HepG2 (cell line): ENCODE data around the gene CAPZA1. TPM values are rescaled to one million over a fixed set of nuclear protein-coding genes. Genes with fewer than 3 reads are reported as not detected.

Source experiments
- ATAC-seq: fragments of 200-7000 bp; cut with Tn5 transposase; 3 replicates; pipeline ENCODE4 v1.9.1; 2020; ENCODE audit warnings: mild to moderate bottlenecking, moderate library complexity
- BruUV-seq: library from RNA; stranded (reverse); fragments of 400-500 nt; replicated peaks from 2 replicates; lab custom pipeline; 2021; lab: Mats Ljungman, UMichigan
- CTCF ChIA-PET: fragments of 300-600 bp; formaldehyde crosslinking; extraction: SDS; loops from one replicate; lab custom pipeline; 2021; ENCODE audit warnings: low total read pairs, inconsistent platforms, low intra/inter-chr PET ratio; lab: Yijun Ruan, JAX
- POLR2A ChIA-PET: fragments of 350-600 bp; sonication (Branson Sonifier 250); formaldehyde crosslinking; loops from one replicate; lab custom pipeline; 2020; ENCODE audit warnings: antibody characterized with exemption, inconsistent platforms; lab: Yijun Ruan, JAX
- DNase-seq: peaks from one replicate; pipeline ENCODE4 v3.0.0-alpha.2; 2015; ENCODE audit warnings: low spot score
- FAIRE-seq: peaks from 3 replicates; lab custom pipeline; 2011; peaks lifted over from hg19 to GRCh38; lab: Jason Lieb, UNC
- H2AFZ ChIP-seq: one replicate; pipeline ENCODE4 v1.6.1; 2011; ENCODE audit warnings: low read length, inconsistent platforms
- H3K27ac ChIP-seq: fragments of 300-600 bp; 3 replicates; pipeline ENCODE4 v1.8.0; 2011; ENCODE audit warnings: mixed run types, mild to moderate bottlenecking, mixed read lengths, low read length, inconsistent platforms; ENCODE audit not compliant: insufficient read depth; ENCODE audit errors: extremely low read length
- H3K27me3 ChIP-seq, 2 experiments: fragments of 200-600 bp in 1 of 2; 2 replicates in 1 of 2; 3 replicates in 1 of 2; pipeline versions ENCODE4 v1.6.0 to v1.8.0; 2011; ENCODE audit warnings: low read length in 2 of 2, mild to moderate bottlenecking in 2 of 2, moderate library complexity in 2 of 2, inconsistent platforms in 1 of 2; ENCODE audit not compliant: insufficient read depth in 2 of 2, control insufficient read depth in 1 of 2
- H3K36me3 ChIP-seq, 2 experiments: fragments of 200-600 bp in 1 of 2; replicated peaks in 1 of 2; 2 replicates in 1 of 2; 3 replicates in 1 of 2; pipeline versions ENCODE4 v1.5.1 to v1.8.0; 2011; ENCODE audit warnings: low read length in 2 of 2, inconsistent platforms in 1 of 2; ENCODE audit not compliant: insufficient read depth in 2 of 2, control insufficient read depth in 1 of 2
- H3K4me1 ChIP-seq: 2 replicates; pipeline ENCODE4 v1.5.1; 2012; ENCODE audit warnings: low read length, inconsistent platforms; ENCODE audit not compliant: insufficient read depth
- H3K4me2 ChIP-seq: 2 replicates; pipeline ENCODE4 v1.6.0; 2011; ENCODE audit warnings: low read depth, low read length, inconsistent platforms
- H3K4me3 ChIP-seq, 3 experiments: fragments of 200-600 bp in 1 of 3; sonication (generic), shearing (Covaris generic) in 1 of 3; replicated peaks in 1 of 3; 2 replicates each; pipeline ENCODE4 v1.5.1; 2011 to 2016; ENCODE audit warnings: low read length in 3 of 3, inconsistent platforms in 2 of 3, low read depth in 2 of 3, mild to moderate bottlenecking in 2 of 3, control low read depth in 1 of 3, mixed read lengths in 1 of 3; ENCODE audit not compliant: insufficient read depth in 1 of 3
- H3K79me2 ChIP-seq: one replicate; pipeline ENCODE4 v1.6.1; 2011; ENCODE audit warnings: low read length, inconsistent platforms; ENCODE audit not compliant: insufficient read depth
- H3K9ac ChIP-seq: 2 replicates; pipeline ENCODE4 v1.6.0; 2011; ENCODE audit warnings: mild to moderate bottlenecking, low read depth, low read length, inconsistent platforms; ENCODE audit not compliant: insufficient read depth
- H3K9me3 ChIP-seq: 2 replicates; pipeline ENCODE4 v1.5.1; 2012; ENCODE audit warnings: mild to moderate bottlenecking, low read length
- H4K20me1 ChIP-seq: 2 replicates; pipeline ENCODE4 v1.6.0; 2011; ENCODE audit warnings: inconsistent platforms, mild to moderate bottlenecking, low read length, moderate library complexity; ENCODE audit not compliant: insufficient read depth
- FUBP1 ChIP-seq: sonication (generic); formaldehyde crosslinking; IDR thresholded peaks from 2 replicates; pipeline ENCODE4 v1.5.1; 2020; ENCODE audit warnings: missing genetic modification reagents, mild to moderate bottlenecking, borderline replicate concordance
- MED8 ChIP-seq: sonication (generic); formaldehyde crosslinking; IDR thresholded peaks from 2 replicates; pipeline ENCODE4 v1.8.1; 2023; ENCODE audit warnings: mild to moderate bottlenecking, missing genetic modification reagents; ENCODE audit not compliant: insufficient replicate concordance
- MEIS1 ChIP-seq: sonication (generic); formaldehyde crosslinking; IDR thresholded peaks from 2 replicates; pipeline ENCODE4 v1.9.0; 2021; ENCODE audit warnings: mild to moderate bottlenecking, missing genetic modification reagents, moderate library complexity, borderline replicate concordance
- PCBP1 ChIP-seq: fragments of 200-400 bp; formaldehyde crosslinking; IDR thresholded peaks from 2 replicates; pipeline ENCODE4 v1.6.1; 2017; ENCODE audit warnings: mild to moderate bottlenecking, low read depth, low read length, borderline replicate concordance
- RFX1 ChIP-seq: fragments of 450-650 bp; IDR thresholded peaks from 2 replicates; pipeline ENCODE4 v1.6.1; 2017
- SIX1 ChIP-seq: sonication (generic); formaldehyde crosslinking; IDR thresholded peaks from 2 replicates; pipeline ENCODE4 v1.4.0; 2020; ENCODE audit warnings: missing genetic modification reagents, borderline replicate concordance
- ZBTB21 ChIP-seq: sonication (generic); formaldehyde crosslinking; IDR thresholded peaks from 2 replicates; pipeline ENCODE4 v1.4.0; 2020; ENCODE audit warnings: missing genetic modification reagents
- ZNF432 ChIP-seq: sonication (generic); formaldehyde crosslinking; IDR thresholded peaks from 2 replicates; pipeline ENCODE4 v1.5.0; 2020; ENCODE audit warnings: missing genetic modification reagents, mild to moderate bottlenecking, borderline replicate concordance
- ZNF550 ChIP-seq: sonication (generic); formaldehyde crosslinking; IDR thresholded peaks from 2 replicates; pipeline ENCODE4 v1.4.0; 2020; ENCODE audit warnings: mild to moderate bottlenecking, missing genetic modification reagents, borderline replicate concordance
- ZNF747 ChIP-seq: sonication (generic); formaldehyde crosslinking; IDR thresholded peaks from 2 replicates; pipeline ENCODE4 v1.8.1; 2023; ENCODE audit warnings: missing genetic modification reagents, mild to moderate bottlenecking, borderline replicate concordance
- ZNF850 ChIP-seq: sonication (generic); formaldehyde crosslinking; conservative IDR thresholded peaks from 2 replicates; pipeline ENCODE4 v1.9.0; 2021; ENCODE audit warnings: mild to moderate bottlenecking, missing genetic modification reagents
- WGBS: methylation state at CpG from one replicate; pipeline ENCODE4 v1.1.6; 2017; ENCODE audit warnings: low lambda C conversion rate; 5-methylcytosine and 5-hydroxymethylcytosine counted together
- in situ Hi-C: cut with HindIII; loops from 2 replicates; pipeline ENCODE4 v1.10.0; 2017; ENCODE audit warnings: low pct_unique_long_range_greater_than_20kb; ENCODE audit not compliant: extremely low pct_ligation_motif_present
- intact Hi-C: fragments of 100-400 bp; cut with micrococcal nuclease; formaldehyde crosslinking; loops from one replicate; pipeline ENCODE4 v1.10.0; 2022; ENCODE audit not compliant: unreplicated experiment
- polyA plus RNA-seq, 8 experiments: library from polyadenylated mRNA; depleted of rRNA in 3 of 8; stranded (reverse) in 7 of 8; unstranded in 1 of 8; fragments of >200 nt; fragmentation: Illumina TruSeq in 4 of 8; extraction: Trizol in 4 of 8; gene quantifications; 2 replicates each; pipeline versions ENCODE4 v1.2.1 to v1.2.3, GENCODE V29; 2011 to 2016; ENCODE audit warnings: low read depth in 4 of 8, missing spikeins in 1 of 8, mixed read lengths in 1 of 8; ENCODE audit not compliant: insufficient read depth in 1 of 8
- total RNA-seq, 5 experiments: library from RNA; depleted of rRNA; stranded (reverse); fragments of >200 nt; fragmentation: Illumina TruSeq; extraction: Trizol; gene quantifications; 2 replicates each; pipeline ENCODE4 v1.2.3, GENCODE V29; 2016; ENCODE audit warnings: low read depth in 1 of 5
- TF ChIP-seq, protein P1 (sequence below): sonication (generic); formaldehyde crosslinking; conservative IDR thresholded peaks from 2 replicates; pipeline ENCODE4 v1.4.0; 2020; ENCODE audit warnings: missing genetic modification reagents
- TF ChIP-seq, protein P2 (sequence below): sonication (generic); formaldehyde crosslinking; IDR thresholded peaks from 2 replicates; pipeline ENCODE4 v1.4.0; 2020; ENCODE audit warnings: mild to moderate bottlenecking, missing genetic modification reagents, borderline replicate concordance

Gene CAPZA1
- total and polyA plus RNA-seq, 2 of the 13 experiments (the other 11 are each of a cell fraction or from before 2014, with no cell fraction given), result 67.0 to 117 TPM

GRCh38 chr1:112674986-112675727, 55.5 kb downstream of the CAPZA1 start:
- ChIA-PET CTCF (interaction anchor here (3.7 kb wide), 1 partner anchor 32 kb away, joined by 17 read pairs; the partner anchor contains the start of gene RHOC), POLR2A (interaction anchor here (0.5 to 5.5 kb wide), 15 partner anchors 10 to 1083 kb away, joined by 3 to 251 read pairs (median 7); partner anchors contain the start of genes PPM1J, RHOC and ST7L)
- Histone ChIP-seq H3K4me1 (peaks cover 49% of the 10 kb centered on the region), H3K9ac (peak overlapping the region; percentile 92), H3K4me3 (peak overlapping the region; percentile 82 to 91 (median 83)), H3K79me2 (peaks cover 50% of the 10 kb centered on the region), H2AFZ (no peak overlapping the region), H3K9me3 (no peaks in the 10 kb centered on the region), H3K27ac (peak overlapping the region; percentile 90), H3K4me2 (peak overlapping the region; percentile 91), H3K36me3 (peaks cover 2 to 5% of the 10 kb centered on the region in 2 experiments; a peak in 3 of 5 replicates), H3K27me3 (no peaks in the 10 kb centered on the region; a peak in 1 of 5 replicates), H4K20me1 (no peaks in the 10 kb centered on the region)
- DNase-seq (peak; percentile 14), ATAC-seq (peak; percentile 84), FAIRE-seq (no peak)
- WGBS, result under 1% methylated on average over 14 of the region's 68 CpGs
- in situ Hi-C loops, result loop anchor here (5.0 kb wide), 1 partner anchor 32 kb away; the partner anchor contains the start of gene RHOC
- no TSS peak for BruUV-seq
- intact Hi-C loops, result loop anchor here (2.0 kb wide), 2 partner anchors 24 to 56 kb away; partner anchors contain the start of genes CAPZA1 and ST7L
- TF ChIP-seq FUBP1 (CRISPR knock-in tag) (no peak), ZNF850 (CRISPR knock-in tag) (no peak), MEIS1 (CRISPR knock-in tag) (no peak), MED8 (CRISPR knock-in tag) (no peak), ZNF550 (no peak), RFX1 (no peak), PCBP1 (0 out of 2 replicates have a peak, but pooled peaks have one; percentile 1), ZBTB21 (CRISPR knock-in tag) (no peak), ZNF747 (no peak), SIX1 (CRISPR knock-in tag) (no peak), ZNF432 (CRISPR knock-in tag) (no peak)
- TF ChIP-seq, protein P1, sequence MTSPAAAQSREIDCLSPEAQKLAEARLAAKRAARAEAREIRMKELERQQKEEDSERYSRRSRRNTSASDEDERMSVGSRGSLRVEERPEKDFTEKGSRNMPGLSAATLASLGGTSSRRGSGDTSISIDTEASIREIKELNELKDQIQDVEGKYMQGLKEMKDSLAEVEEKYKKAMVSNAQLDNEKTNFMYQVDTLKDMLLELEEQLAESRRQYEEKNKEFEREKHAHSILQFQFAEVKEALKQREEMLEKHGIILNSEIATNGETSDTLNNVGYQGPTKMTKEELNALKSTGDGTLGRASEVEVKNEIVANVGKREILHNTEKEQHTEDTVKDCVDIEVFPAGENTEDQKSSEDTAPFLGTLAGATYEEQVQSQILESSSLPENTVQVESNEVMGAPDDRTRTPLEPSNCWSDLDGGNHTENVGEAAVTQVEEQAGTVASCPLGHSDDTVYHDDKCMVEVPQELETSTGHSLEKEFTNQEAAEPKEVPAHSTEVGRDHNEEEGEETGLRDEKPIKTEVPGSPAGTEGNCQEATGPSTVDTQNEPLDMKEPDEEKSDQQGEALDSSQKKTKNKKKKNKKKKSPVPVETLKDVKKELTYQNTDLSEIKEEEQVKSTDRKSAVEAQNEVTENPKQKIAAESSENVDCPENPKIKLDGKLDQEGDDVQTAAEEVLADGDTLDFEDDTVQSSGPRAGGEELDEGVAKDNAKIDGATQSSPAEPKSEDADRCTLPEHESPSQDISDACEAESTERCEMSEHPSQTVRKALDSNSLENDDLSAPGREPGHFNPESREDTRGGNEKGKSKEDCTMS, result no peak
- TF ChIP-seq, protein P2, sequence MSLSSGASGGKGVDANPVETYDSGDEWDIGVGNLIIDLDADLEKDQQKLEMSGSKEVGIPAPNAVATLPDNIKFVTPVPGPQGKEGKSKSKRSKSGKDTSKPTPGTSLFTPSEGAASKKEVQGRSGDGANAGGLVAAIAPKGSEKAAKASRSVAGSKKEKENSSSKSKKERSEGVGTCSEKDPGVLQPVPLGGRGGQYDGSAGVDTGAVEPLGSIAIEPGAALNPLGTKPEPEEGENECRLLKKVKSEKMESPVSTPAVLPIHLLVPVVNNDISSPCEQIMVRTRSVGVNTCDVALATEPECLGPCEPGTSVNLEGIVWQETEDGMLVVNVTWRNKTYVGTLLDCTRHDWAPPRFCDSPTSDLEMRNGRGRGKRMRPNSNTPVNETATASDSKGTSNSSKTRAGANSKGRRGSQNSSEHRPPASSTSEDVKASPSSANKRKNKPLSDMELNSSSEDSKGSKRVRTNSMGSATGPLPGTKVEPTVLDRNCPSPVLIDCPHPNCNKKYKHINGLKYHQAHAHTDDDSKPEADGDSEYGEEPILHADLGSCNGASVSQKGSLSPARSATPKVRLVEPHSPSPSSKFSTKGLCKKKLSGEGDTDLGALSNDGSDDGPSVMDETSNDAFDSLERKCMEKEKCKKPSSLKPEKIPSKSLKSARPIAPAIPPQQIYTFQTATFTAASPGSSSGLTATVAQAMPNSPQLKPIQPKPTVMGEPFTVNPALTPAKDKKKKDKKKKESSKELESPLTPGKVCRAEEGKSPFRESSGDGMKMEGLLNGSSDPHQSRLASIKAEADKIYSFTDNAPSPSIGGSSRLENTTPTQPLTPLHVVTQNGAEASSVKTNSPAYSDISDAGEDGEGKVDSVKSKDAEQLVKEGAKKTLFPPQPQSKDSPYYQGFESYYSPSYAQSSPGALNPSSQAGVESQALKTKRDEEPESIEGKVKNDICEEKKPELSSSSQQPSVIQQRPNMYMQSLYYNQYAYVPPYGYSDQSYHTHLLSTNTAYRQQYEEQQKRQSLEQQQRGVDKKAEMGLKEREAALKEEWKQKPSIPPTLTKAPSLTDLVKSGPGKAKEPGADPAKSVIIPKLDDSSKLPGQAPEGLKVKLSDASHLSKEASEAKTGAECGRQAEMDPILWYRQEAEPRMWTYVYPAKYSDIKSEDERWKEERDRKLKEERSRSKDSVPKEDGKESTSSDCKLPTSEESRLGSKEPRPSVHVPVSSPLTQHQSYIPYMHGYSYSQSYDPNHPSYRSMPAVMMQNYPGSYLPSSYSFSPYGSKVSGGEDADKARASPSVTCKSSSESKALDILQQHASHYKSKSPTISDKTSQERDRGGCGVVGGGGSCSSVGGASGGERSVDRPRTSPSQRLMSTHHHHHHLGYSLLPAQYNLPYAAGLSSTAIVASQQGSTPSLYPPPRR, result no peak
